GM23248 (cell line): Measurements from ENCODE around the gene PLCG1. TPM values are rescaled to one million over a fixed set of nuclear protein-coding genes. Genes with fewer than 3 reads are reported as not detected.

Source experiments
- DNase-seq: peaks from one replicate; pipeline ENCODE4 v3.0.0-alpha.2; 2015
- H2AFZ ChIP-seq: fragments of 200-600 bp; sonication (generic); 2 replicates; pipeline ENCODE4 v1.6.1; 2016; ENCODE audit warnings: antibody characterized with exemption
- H3F3A ChIP-seq: fragments of 200-600 bp; sonication (generic); 2 replicates; pipeline ENCODE4 v1.6.1; 2016; ENCODE audit warnings: mild to moderate bottlenecking, antibody characterized with exemption, mixed run types; ENCODE audit not compliant: insufficient read depth
- H3K27ac ChIP-seq: fragments of 200-600 bp; sonication (generic); 2 replicates; pipeline ENCODE4 v1.5.1; 2016; ENCODE audit warnings: mild to moderate bottlenecking
- H3K27me3 ChIP-seq: fragments of 200-600 bp; sonication (generic); replicated peaks from 2 replicates; pipeline ENCODE4 v1.6.1; 2016; ENCODE audit warnings: mild to moderate bottlenecking; ENCODE audit not compliant: insufficient read depth
- H3K36me3 ChIP-seq: fragments of 200-600 bp; sonication (generic); 2 replicates; pipeline ENCODE4 v1.6.1; 2016; ENCODE audit warnings: low read depth, mild to moderate bottlenecking
- H3K4me1 ChIP-seq: fragments of 200-600 bp; sonication (generic); 2 replicates; pipeline ENCODE4 v1.6.1; 2016; ENCODE audit warnings: mild to moderate bottlenecking; ENCODE audit not compliant: insufficient read depth
- H3K4me2 ChIP-seq: fragments of 200-600 bp; sonication (generic); one replicate; pipeline ENCODE4 v1.6.1; 2016; ENCODE audit warnings: mild to moderate bottlenecking; ENCODE audit not compliant: unreplicated experiment
- H3K4me3 ChIP-seq: fragments of 200-600 bp; sonication (generic); 2 replicates; pipeline ENCODE4 v1.5.1; 2016; ENCODE audit warnings: mild to moderate bottlenecking
- H3K79me2 ChIP-seq: fragments of 200-600 bp; sonication (generic); 2 replicates; pipeline ENCODE4 v1.6.1; 2016; ENCODE audit warnings: mild to moderate bottlenecking; ENCODE audit not compliant: insufficient read depth
- H3K9ac ChIP-seq: fragments of 200-600 bp; sonication (generic); 2 replicates; pipeline ENCODE4 v1.6.1; 2016; ENCODE audit warnings: mild to moderate bottlenecking
- H3K9me2 ChIP-seq: fragments of 200-600 bp; sonication (generic); 2 replicates; pipeline ENCODE4 v1.6.1; 2016; ENCODE audit warnings: mixed run types, mild to moderate bottlenecking, moderate library complexity; ENCODE audit not compliant: insufficient read depth
- H3K9me3 ChIP-seq: fragments of 200-600 bp; sonication (generic); one replicate; pipeline ENCODE4 v1.6.1; 2017; ENCODE audit warnings: low read depth
- H4K20me1 ChIP-seq: fragments of 200-600 bp; sonication (generic); 2 replicates; pipeline ENCODE4 v1.6.0; 2016; ENCODE audit not compliant: insufficient read depth
- EZH2 ChIP-seq: fragments of 200-600 bp; sonication (generic); IDR thresholded peaks from 2 replicates; pipeline ENCODE4 v1.6.1; 2018; ENCODE audit warnings: antibody characterized with exemption, mild to moderate bottlenecking; ENCODE audit not compliant: insufficient read depth, poor library complexity, severe bottlenecking
- EZH2phosphoT487 ChIP-seq: fragments of 200-600 bp; sonication (generic); IDR thresholded peaks from 2 replicates; pipeline ENCODE4 v1.6.1; 2018; ENCODE audit warnings: antibody characterized with exemption, moderate library complexity, mild to moderate bottlenecking, low read depth; ENCODE audit not compliant: insufficient read depth
- WGBS, 2 experiments: methylation state at CpG; one replicate each; pipeline ENCODE4 v1.1.6; 2015 to 2017; ENCODE audit warnings: low lambda C conversion rate in 2 of 2, low coverage in 1 of 2; ENCODE audit errors: missing lambda C conversion rate in 2 of 2; 5-methylcytosine and 5-hydroxymethylcytosine counted together
- in situ Hi-C: fragments of 300-500 bp; cut with MboI; formaldehyde crosslinking; loops from 2 replicates; pipeline ENCODE4 v1.15.0; 2020
- polyA plus RNA-seq: library from polyadenylated mRNA; unstranded; fragments of >200 nt; fragmentation: Nextera tagmentation; extraction: Ambion mirVana; gene quantifications from 2 replicates; pipeline ENCODE4 v1.2.1, GENCODE V29; 2016
- total RNA-seq: library from RNA; depleted of rRNA; stranded (reverse); fragments of >200 nt; shearing (Covaris generic); gene quantifications from 2 replicates; pipeline ENCODE4 v1.2.3, GENCODE V29; 2014

Gene PLCG1
- total and polyA plus RNA-seq, 2 experiments from 2014 or later, result 8.3 to 32.6 TPM

- no peaks in the 10 kb centered on the region for H3F3A ChIP-seq
- no peaks in the 10 kb centered on the region for H4K20me1 ChIP-seq
- peaks cover 14% of the 10 kb centered on the region; the same call in 1 of the 2 replicates for H3K4me1 ChIP-seq
- no peaks in the 10 kb centered on the region for H3K9me3 ChIP-seq
- H2AFZ ChIP-seq, result peak overlapping the region; percentile 72
- in situ Hi-C loops, result no loop called here
- DNase-seq, result peak; percentile 73
- TF ChIP-seq EZH2, result no peak
- no peak for TF ChIP-seq EZH2phosphoT487
- no peaks in the 10 kb centered on the region for H3K9me2 ChIP-seq
- peak overlapping the region; percentile 58 for H3K27ac ChIP-seq
- no peaks in the 10 kb centered on the region for H3K36me3 ChIP-seq
- peak overlapping the region; percentile 88 for H3K4me2 ChIP-seq
- H3K27me3 ChIP-seq, result no peaks in the 10 kb centered on the region
- H3K9ac ChIP-seq, result peak overlapping the region; percentile 86
- peaks cover 54% of the 10 kb centered on the region for H3K79me2 ChIP-seq
- peak overlapping the region; percentile 80 for H3K4me3 ChIP-seq
- WGBS, 2 experiments, result 1% methylated on average over 49 to 62 of the region's 66 CpGs
These were observed 501 bp downstream of the PLCG1 start for GRCh38 chr20:41137614-41138474.

- peak overlapping the region; percentile 86 for H3K9ac ChIP-seq
- H4K20me1 ChIP-seq, result no peaks in the 10 kb centered on the region
- WGBS, 2 experiments, result 14% methylated on average over 12 of the region's 12 CpGs
- peak overlapping the region; percentile 58 for H3K27ac ChIP-seq
- no peaks in the 10 kb centered on the region for H3K36me3 ChIP-seq
- TF ChIP-seq EZH2 (no peak), EZH2phosphoT487 (no peak)
- peaks cover 61% of the 10 kb centered on the region for H3K79me2 ChIP-seq
- H3K9me2 ChIP-seq, result no peaks in the 10 kb centered on the region
- peak overlapping the region; percentile 72 for H2AFZ ChIP-seq
- DNase-seq, result peak; percentile 51
- peak overlapping the region; percentile 88 for H3K4me2 ChIP-seq
- peak overlapping the region; percentile 80 for H3K4me3 ChIP-seq
- H3K9me3 ChIP-seq, result no peaks in the 10 kb centered on the region
- H3K27me3 ChIP-seq, result no peaks in the 10 kb centered on the region
- in situ Hi-C loops, result no loop called here
- H3K4me1 ChIP-seq, result peaks cover 14% of the 10 kb centered on the region; the same call in 1 of the 2 replicates
- no peaks in the 10 kb centered on the region for H3F3A ChIP-seq
These were observed 1.3 kb downstream of the PLCG1 start for GRCh38 chr20:41138475-41139226.

GRCh38 chr20:41139227-41140093 is 2.1 kb downstream of the PLCG1 start:
- H3K9ac ChIP-seq, result peak overlapping the region; percentile 86
- peaks cover 14% of the 10 kb centered on the region; the same call in 1 of the 2 replicates for H3K4me1 ChIP-seq
- no peak for DNase-seq
- H3K4me3 ChIP-seq, result peak overlapping the region; percentile 80
- H3F3A ChIP-seq, result no peaks in the 10 kb centered on the region
- no peaks in the 10 kb centered on the region for H4K20me1 ChIP-seq
- no peak overlapping the region for H3K27ac ChIP-seq
- no peaks in the 10 kb centered on the region for H3K9me3 ChIP-seq
- H3K27me3 ChIP-seq, result no peaks in the 10 kb centered on the region
- H2AFZ ChIP-seq, result no peak overlapping the region
- WGBS, 2 experiments, result 65 to 66% methylated on average over 5 of the region's 5 CpGs
- no peaks in the 10 kb centered on the region for H3K9me2 ChIP-seq
- peaks cover 69% of the 10 kb centered on the region for H3K79me2 ChIP-seq
- TF ChIP-seq EZH2phosphoT487, result no peak
- no peak for TF ChIP-seq EZH2
- H3K36me3 ChIP-seq, result no peaks in the 10 kb centered on the region
- in situ Hi-C loops, result no loop called here
- H3K4me2 ChIP-seq, result peak overlapping the region; percentile 88
